RPMI7951 (cell line): ENCODE results near the gene ZNRF3. TPM values are rescaled to one million over a fixed set of nuclear protein-coding genes. Genes with fewer than 3 reads are reported as not detected.
"Not testable (repeated sequence)": the region's sequence is repeated elsewhere in the genome, so short reads cannot be mapped to it uniquely, and the experiment has no call there.

Experiments used
- DNase-seq: peaks from one replicate; pipeline ENCODE4 v3.0.0-alpha.2; 2012; ENCODE audit warnings: low read depth
- total RNA-seq: library from RNA; depleted of rRNA; stranded (reverse); fragments of >200 nt; shearing (Covaris generic); gene quantifications from 2 replicates; pipeline ENCODE4 v1.2.3, GENCODE V29; 2014

Gene ZNRF3
- total RNA-seq, 1 experiment from 2014 or later, result 2.3 TPM

GRCh38 chr22:28907311-28908008, 24.1 kb downstream of the ZNRF3 start:
- peak; percentile 20 for DNase-seq

GRCh38 chr22:28908810-28909209, 25.4 kb downstream of the ZNRF3 start:
- not testable (repeated sequence) for DNase-seq

- DNase-seq, result no peak
Observed at GRCh38 chr22:28909375-28909774, 26.0 kb downstream of the ZNRF3 start.

- DNase-seq, result no peak
Observed at GRCh38 chr22:28910569-28911303, 27.4 kb downstream of the ZNRF3 start.

- DNase-seq, result no peak
Observed at GRCh38 chr22:28911304-28911690, 27.9 kb downstream of the ZNRF3 start.

- no peak for DNase-seq
Observed at GRCh38 chr22:28911777-28912669, 28.7 kb downstream of the ZNRF3 start.

GRCh38 chr22:28914201-28914600, 30.8 kb downstream of the ZNRF3 start:
- DNase-seq, result no peak

GRCh38 chr22:28915969-28916368, 32.6 kb downstream of the ZNRF3 start:
- no peak for DNase-seq

- DNase-seq, result no peak
Observed at GRCh38 chr22:28917747-28918549, 34.6 kb downstream of the ZNRF3 start.

GRCh38 chr22:28918550-28919271, 35.3 kb downstream of the ZNRF3 start:
- no peak for DNase-seq

GRCh38 chr22:28920757-28921584, 37.6 kb downstream of the ZNRF3 start:
- DNase-seq, result no peak

GRCh38 chr22:28921585-28921879, 38.2 kb downstream of the ZNRF3 start:
- no peak for DNase-seq

GRCh38 chr22:28922540-28923244, 39.3 kb downstream of the ZNRF3 start:
- DNase-seq, result no peak

- no peak for DNase-seq
Observed at GRCh38 chr22:28923826-28924732, 40.7 kb downstream of the ZNRF3 start.

- DNase-seq, result no peak
Observed at GRCh38 chr22:28925916-28926315, 42.5 kb downstream of the ZNRF3 start.

GRCh38 chr22:28927630-28928029, 44.3 kb downstream of the ZNRF3 start:
- no peak for DNase-seq

GRCh38 chr22:28929197-28929596, 45.8 kb downstream of the ZNRF3 start:
- no peak for DNase-seq

GRCh38 chr22:28930357-28931007, 47.1 kb downstream of the ZNRF3 start:
- DNase-seq, result no peak
